Measurements from ENCODE around the gene SLC13A3. TPM values are rescaled to one million over a fixed set of nuclear protein-coding genes. Genes with fewer than 3 reads are reported as not detected.

SLC13A3 gene
- total RNA-seq, 1 donor: 3.0 TPM

DNA sequence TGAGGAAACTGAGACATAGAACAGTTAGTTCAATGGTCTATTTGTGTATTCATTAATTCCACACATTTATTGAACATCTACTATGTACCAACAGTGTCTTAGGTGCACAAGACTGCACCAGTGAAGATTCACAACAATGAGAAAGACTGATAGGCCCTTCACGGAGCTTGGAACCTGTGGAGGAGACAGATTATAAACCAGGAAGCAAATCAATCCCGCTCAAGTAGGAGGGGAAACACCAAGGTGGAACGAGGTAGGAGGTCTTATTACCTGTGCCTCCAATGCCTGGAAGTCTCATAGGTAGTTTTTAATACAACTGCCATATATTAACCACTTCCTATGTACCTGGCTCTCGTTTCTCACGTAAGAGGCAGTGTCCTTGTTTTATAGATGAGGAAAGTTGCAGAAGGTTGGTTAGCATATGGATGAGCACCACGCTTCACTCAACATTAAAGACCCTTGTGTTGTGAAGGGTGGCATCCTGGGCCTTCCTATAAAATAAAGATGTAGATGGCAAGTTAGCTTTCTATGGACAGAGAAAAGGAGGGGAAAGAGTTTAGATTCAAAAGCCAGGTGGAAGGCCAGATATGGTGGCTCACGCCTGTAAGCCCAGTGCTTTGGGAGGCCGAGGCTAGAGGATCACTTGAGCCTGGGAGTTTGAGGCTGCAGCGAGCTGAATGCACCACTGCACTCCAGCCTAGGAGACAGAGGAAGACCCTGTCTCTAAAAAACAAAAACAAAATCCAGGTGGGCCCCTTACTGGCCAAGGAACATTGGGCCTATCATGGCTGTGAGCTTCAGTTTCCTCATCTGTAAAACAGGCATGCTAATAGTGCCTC lies 45.1 kb downstream of the SLC13A3 start:
- TF ChIP-seq, protein P1, sequence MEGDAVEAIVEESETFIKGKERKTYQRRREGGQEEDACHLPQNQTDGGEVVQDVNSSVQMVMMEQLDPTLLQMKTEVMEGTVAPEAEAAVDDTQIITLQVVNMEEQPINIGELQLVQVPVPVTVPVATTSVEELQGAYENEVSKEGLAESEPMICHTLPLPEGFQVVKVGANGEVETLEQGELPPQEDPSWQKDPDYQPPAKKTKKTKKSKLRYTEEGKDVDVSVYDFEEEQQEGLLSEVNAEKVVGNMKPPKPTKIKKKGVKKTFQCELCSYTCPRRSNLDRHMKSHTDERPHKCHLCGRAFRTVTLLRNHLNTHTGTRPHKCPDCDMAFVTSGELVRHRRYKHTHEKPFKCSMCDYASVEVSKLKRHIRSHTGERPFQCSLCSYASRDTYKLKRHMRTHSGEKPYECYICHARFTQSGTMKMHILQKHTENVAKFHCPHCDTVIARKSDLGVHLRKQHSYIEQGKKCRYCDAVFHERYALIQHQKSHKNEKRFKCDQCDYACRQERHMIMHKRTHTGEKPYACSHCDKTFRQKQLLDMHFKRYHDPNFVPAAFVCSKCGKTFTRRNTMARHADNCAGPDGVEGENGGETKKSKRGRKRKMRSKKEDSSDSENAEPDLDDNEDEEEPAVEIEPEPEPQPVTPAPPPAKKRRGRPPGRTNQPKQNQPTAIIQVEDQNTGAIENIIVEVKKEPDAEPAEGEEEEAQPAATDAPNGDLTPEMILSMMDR (IDR thresholded peaks at IDR 0.05; ENCODE audit: insufficient read depth, low read length): no peak
- no peak for DNase-seq (ENCODE audit: low read depth)
- H3K4me3 ChIP-seq (ENCODE audit: low read depth, low read length): no peak overlapping the region

GRCh38 chr20:46605181-46605580 lies 46.1 kb downstream of the SLC13A3 start:
- TF ChIP-seq, protein P1 (IDR thresholded peaks at IDR 0.05; ENCODE audit: insufficient read depth, low read length): no peak
- no peak for DNase-seq (ENCODE audit: low read depth)
- no peak overlapping the region for H3K4me3 ChIP-seq (ENCODE audit: low read depth, low read length)

GRCh38 chr20:46604551-46605133 lies 46.6 kb downstream of the SLC13A3 start:
- TF ChIP-seq, protein P1 (IDR thresholded peaks at IDR 0.05; ENCODE audit: insufficient read depth, low read length): no peak
- DNase-seq (ENCODE audit: low read depth): no peak
- H3K4me3 ChIP-seq (ENCODE audit: low read depth, low read length): no peak overlapping the region

DNA sequence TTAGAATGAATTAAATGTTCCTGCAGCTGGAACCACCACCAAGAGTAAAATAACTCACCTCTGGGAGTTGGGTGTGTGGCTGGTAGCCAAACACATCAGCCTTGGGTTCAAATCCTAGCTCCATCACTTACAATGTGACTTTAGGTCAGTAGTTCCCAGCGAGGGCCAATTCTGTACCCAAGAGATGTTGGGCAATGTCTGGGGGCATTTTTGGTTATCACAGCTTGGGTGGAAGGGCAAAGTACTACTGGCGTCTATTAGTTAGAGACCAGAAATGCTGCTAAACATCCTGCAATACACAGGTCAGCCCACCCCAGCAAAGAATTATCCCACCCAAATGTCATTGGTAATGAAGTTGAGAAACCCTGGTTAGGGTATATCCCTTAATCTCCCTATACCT lies 48.8 kb downstream of the SLC13A3 start:
- no peak overlapping the region for H3K4me3 ChIP-seq (ENCODE audit: low read depth, low read length)
- TF ChIP-seq, protein P1 (IDR thresholded peaks at IDR 0.05; ENCODE audit: insufficient read depth, low read length): no peak
- no peak for DNase-seq (ENCODE audit: low read depth)

DNA sequence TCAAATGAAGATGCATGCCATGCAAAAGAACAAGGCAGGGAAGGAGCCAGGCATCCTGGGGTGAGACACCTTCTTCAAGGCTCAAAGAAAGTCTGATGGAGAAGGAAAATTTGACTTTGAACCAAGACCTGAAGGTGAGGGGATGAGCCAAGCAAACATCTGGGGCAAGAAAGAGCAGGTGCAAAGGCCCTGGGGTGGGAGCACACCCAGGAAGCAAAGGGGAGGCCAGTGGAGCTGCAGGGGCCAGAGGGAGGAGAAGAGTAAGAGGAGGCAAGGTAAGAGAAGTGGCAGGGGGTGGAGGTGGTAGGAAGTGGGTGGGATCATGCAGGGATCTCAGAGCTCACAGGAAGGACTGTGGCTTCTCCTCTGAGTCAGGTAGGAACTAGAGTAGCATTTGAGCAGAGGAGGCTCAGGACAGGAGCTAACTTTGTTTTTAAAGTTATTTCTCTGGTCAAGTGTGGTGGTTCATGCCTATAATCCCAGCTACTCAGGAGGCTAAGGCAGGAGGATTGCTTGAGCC lies 49.6 kb downstream of the SLC13A3 start:
- TF ChIP-seq, protein P1 (IDR thresholded peaks at IDR 0.05; ENCODE audit: insufficient read depth, low read length): no peak
- H3K4me3 ChIP-seq (ENCODE audit: low read depth, low read length): no peak overlapping the region
- DNase-seq (ENCODE audit: low read depth): no peak

DNA sequence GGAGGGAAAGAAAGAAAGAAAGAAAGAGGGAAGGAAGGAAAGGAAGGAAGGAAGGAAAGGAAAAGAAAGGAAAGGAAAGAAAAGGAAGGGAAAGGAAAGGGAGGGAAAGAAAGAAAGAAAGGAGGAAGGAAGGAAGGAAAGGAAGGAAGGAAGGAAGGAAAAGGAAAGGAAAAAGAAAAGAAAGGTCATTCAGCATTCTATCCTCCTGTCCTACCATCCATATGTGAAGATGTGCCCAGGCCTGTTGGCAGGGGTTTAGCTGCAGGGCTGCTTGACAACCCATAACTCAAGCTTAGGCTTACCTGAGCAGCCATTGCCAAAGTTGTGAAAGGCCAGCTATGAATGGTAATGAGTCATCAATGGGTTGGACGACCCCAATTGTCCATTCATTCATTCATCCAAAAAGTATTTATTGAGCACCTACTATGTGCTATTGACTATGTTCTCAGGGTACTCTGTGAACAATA lies 50.9 kb downstream of the SLC13A3 start:
- no peak for DNase-seq (ENCODE audit: low read depth)
- no peak overlapping the region for H3K4me3 ChIP-seq (ENCODE audit: low read depth, low read length)
- TF ChIP-seq, protein P1 (IDR thresholded peaks at IDR 0.05; ENCODE audit: insufficient read depth, low read length): no peak
